KMS-11 (cell line): ENCODE results near the gene DNAH17.

Source experiments
- H2AFZ ChIP-seq: fragments of 200-600 bp; sonication (generic); 2 replicates; pipeline ENCODE4 v1.6.1; 2016; ENCODE audit warnings: antibody characterized with exemption, mixed run types, low read depth
- H3K27ac ChIP-seq: fragments of 200-600 bp; sonication (generic); 2 replicates; pipeline ENCODE4 v1.6.1; 2016; ENCODE audit warnings: mild to moderate bottlenecking, mixed run types
- H3K27me3 ChIP-seq: fragments of 200-600 bp; sonication (generic); 2 replicates; pipeline ENCODE4 v1.6.1; 2017; ENCODE audit warnings: mild to moderate bottlenecking, low read depth, mixed run types, moderate library complexity; ENCODE audit not compliant: insufficient read depth
- H3K36me3 ChIP-seq: fragments of 200-600 bp; sonication (generic); 2 replicates; pipeline ENCODE4 v1.6.1; 2017; ENCODE audit warnings: mild to moderate bottlenecking, mixed run types; ENCODE audit not compliant: insufficient read depth
- H3K4me1 ChIP-seq: fragments of 200-600 bp; sonication (generic); 2 replicates; pipeline ENCODE4 v1.6.1; 2016; ENCODE audit warnings: mild to moderate bottlenecking, low read depth, mixed run types; ENCODE audit not compliant: poor library complexity, severe bottlenecking
- H3K4me2 ChIP-seq: fragments of 200-600 bp; sonication (generic); 2 replicates; pipeline ENCODE4 v1.7.0; 2016; ENCODE audit warnings: mild to moderate bottlenecking, mixed run types
- H3K4me3 ChIP-seq: fragments of 200-600 bp; sonication (generic); IDR thresholded peaks from 2 replicates; pipeline ENCODE4 v1.6.1; 2017; ENCODE audit warnings: low read depth, low read length, mixed read lengths; ENCODE audit not compliant: insufficient read depth
- H3K79me2 ChIP-seq: fragments of 200-600 bp; sonication (generic); 2 replicates; pipeline ENCODE4 v1.6.1; 2016; ENCODE audit warnings: low read depth, mixed run types; ENCODE audit not compliant: insufficient read depth
- H3K9ac ChIP-seq: fragments of 200-600 bp; sonication (generic); 2 replicates; pipeline ENCODE4 v1.6.1; 2016; ENCODE audit warnings: mild to moderate bottlenecking, mixed run types
- H4K20me1 ChIP-seq: fragments of 200-600 bp; sonication (generic); 2 replicates; pipeline ENCODE4 v1.6.1; 2016; ENCODE audit warnings: mild to moderate bottlenecking, mixed run types; ENCODE audit not compliant: insufficient read depth
- TF ChIP-seq, protein P1 (sequence below): fragments of 200-600 bp; sonication (generic); conservative IDR thresholded peaks from 2 replicates; pipeline ENCODE4 v1.6.1; 2017; ENCODE audit warnings: low read depth, mild to moderate bottlenecking, antibody characterized with exemption, low read length, moderate library complexity, mixed read lengths

DNAH17 gene

DNA sequence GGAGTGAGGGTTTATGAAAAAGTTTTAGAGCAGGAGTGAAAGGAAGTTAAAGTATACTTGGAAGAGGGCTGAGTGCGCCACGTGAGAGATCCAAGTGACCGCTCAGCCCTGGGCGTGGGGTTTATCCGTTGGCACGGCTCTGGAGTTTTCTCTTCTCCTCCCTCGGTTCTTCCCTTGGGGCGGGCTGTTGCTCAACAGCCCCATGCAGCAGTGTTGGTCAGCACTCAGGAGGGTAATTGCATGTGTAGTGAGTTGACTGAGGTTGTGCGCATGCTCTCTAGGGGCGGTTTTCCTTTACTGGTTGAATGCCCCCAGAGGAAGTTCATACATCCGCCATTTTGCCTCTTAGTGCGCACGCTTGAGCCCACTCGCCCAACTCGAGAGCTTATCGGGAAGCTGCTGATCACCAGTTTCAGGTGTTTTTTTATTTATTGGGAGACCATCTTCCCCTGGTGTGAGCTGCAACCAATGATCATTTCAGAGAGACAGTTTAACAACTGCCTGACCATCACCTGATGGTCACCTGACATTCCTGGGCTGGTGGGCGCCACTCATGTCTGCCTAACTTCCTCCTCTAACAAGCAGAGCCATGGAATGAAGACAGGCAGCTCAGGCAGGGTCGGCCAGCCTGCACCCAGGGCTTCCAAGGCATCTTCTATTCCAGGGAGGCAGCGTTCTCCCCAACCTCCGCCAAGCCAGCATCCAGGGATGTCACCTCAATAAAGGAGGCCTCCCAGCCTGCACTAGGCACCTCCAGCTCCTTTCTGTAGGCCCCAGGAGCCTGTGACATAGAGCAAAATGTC is 41.3 kb upstream of the DNAH17 start:
- H3K27me3 ChIP-seq: peaks cover 81% of the 10 kb centered on the region; the same call in 1 of the 2 replicates

DNA sequence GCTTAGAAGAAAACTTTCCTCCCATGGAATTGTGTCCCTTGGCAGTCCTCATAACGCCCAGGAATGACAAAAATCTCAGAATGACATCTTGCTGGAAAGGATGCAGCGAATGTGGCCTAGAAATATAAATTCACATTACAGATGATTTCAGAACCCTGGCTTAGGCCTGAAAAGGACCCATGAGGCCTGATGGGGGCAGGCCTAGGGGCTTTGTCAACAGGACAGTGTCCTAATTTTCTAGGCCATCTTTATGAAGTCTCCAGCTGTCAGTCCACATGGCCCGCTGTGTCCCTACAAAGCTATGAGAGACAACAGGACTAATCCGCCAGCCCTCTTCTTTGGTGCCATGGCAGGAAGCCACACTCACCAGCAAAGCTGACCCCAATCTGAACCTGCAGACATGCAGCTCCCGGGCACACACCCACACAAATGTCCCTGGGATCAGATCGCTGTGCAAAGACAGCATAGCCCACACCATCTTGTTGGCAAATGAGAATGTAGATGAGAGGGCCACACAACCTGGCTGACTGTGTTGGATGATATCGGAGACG is 40.4 kb upstream of the DNAH17 start:
- Histone ChIP-seq H3K4me2 (no peak overlapping the region), H3K36me3 (no peaks in the 10 kb centered on the region), H3K27me3 (peaks cover 78% of the 10 kb centered on the region; the same call in 1 of the 2 replicates), H3K4me3 (no peak overlapping the region), H3K27ac (no peak overlapping the region), H4K20me1 (no peaks in the 10 kb centered on the region), H2AFZ (no peak overlapping the region), H3K9ac (no peak overlapping the region), H3K79me2 (no peaks in the 10 kb centered on the region), H3K4me1 (no peaks in the 10 kb centered on the region)
- TF ChIP-seq, protein P1, sequence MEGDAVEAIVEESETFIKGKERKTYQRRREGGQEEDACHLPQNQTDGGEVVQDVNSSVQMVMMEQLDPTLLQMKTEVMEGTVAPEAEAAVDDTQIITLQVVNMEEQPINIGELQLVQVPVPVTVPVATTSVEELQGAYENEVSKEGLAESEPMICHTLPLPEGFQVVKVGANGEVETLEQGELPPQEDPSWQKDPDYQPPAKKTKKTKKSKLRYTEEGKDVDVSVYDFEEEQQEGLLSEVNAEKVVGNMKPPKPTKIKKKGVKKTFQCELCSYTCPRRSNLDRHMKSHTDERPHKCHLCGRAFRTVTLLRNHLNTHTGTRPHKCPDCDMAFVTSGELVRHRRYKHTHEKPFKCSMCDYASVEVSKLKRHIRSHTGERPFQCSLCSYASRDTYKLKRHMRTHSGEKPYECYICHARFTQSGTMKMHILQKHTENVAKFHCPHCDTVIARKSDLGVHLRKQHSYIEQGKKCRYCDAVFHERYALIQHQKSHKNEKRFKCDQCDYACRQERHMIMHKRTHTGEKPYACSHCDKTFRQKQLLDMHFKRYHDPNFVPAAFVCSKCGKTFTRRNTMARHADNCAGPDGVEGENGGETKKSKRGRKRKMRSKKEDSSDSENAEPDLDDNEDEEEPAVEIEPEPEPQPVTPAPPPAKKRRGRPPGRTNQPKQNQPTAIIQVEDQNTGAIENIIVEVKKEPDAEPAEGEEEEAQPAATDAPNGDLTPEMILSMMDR: no peak

More for the DNA sequence above, 41.3 kb upstream of the DNAH17 start:
- no peak overlapping the region for H3K27ac ChIP-seq
- H3K9ac ChIP-seq: no peak overlapping the region
- TF ChIP-seq, protein P1: no peak
- H3K4me3 ChIP-seq: no peak overlapping the region
- no peaks in the 10 kb centered on the region for H3K36me3 ChIP-seq
- no peaks in the 10 kb centered on the region for H3K79me2 ChIP-seq
- no peaks in the 10 kb centered on the region for H4K20me1 ChIP-seq
- no peaks in the 10 kb centered on the region for H3K4me1 ChIP-seq
- H3K4me2 ChIP-seq: no peak overlapping the region
- no peak overlapping the region for H2AFZ ChIP-seq

DNA sequence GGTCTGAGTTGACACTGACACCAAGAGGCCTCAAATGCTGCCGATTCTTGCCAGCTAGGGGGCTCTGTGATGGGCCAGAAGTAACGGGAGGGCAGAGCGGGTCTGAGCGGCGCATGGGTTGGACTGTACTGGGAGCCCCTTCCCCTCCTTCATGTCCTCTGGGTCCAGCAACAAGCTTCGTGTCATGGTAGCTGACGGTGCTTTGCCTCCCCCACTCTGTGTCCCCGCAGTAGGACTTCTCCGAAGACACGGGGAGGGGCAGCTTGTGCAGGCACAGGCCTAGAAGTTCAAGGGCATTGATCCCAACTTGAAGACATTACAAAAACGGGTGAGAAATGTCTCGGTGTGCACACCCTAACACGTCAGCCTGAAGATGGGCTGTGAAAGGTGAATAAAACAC is 39.8 kb upstream of the DNAH17 start:
- Histone ChIP-seq H3K4me3 (no peak overlapping the region), H4K20me1 (no peaks in the 10 kb centered on the region), H3K27me3 (peaks cover 76% of the 10 kb centered on the region; the same call in 1 of the 2 replicates), H3K36me3 (no peaks in the 10 kb centered on the region), H2AFZ (no peak overlapping the region), H3K27ac (no peak overlapping the region), H3K79me2 (no peaks in the 10 kb centered on the region), H3K4me1 (no peaks in the 10 kb centered on the region), H3K4me2 (no peak overlapping the region), H3K9ac (no peak overlapping the region)
- TF ChIP-seq, protein P1: no peak

DNA sequence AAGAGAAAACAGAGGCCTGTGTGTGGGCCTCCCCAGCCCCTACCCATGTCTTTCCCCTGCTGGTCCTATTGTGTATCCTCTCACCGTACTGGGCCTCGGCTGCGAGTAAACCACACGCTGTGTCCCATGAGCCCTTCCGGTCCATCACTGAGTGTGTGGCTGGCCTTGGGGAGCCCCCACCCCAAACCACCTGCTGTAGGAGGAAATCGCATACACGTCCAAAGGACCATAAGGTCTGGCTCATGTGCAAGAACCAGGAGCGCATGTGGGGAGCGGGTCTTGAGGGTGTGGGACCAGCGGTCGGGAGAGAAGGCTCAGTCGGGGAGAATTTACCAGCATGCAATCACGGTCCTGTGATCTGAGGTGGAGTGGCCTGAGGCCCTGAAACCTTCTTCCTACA is 38.4 kb upstream of the DNAH17 start:
- H2AFZ ChIP-seq: no peak overlapping the region
- H3K27ac ChIP-seq: no peak overlapping the region
- no peaks in the 10 kb centered on the region for H4K20me1 ChIP-seq
- H3K4me3 ChIP-seq: no peak overlapping the region
- peaks cover 77% of the 10 kb centered on the region; the same call in 1 of the 2 replicates for H3K27me3 ChIP-seq
- TF ChIP-seq, protein P1: no peak
- H3K36me3 ChIP-seq: no peaks in the 10 kb centered on the region
- H3K79me2 ChIP-seq: no peaks in the 10 kb centered on the region
- no peaks in the 10 kb centered on the region for H3K4me1 ChIP-seq
- no peak overlapping the region for H3K4me2 ChIP-seq
- H3K9ac ChIP-seq: no peak overlapping the region
